HepG2 (cell line): ENCODE measurements around the gene DNAJC12. TPM values are rescaled to one million over a fixed set of nuclear protein-coding genes. Genes with fewer than 3 reads are reported as not detected.

Source experiments
- ATAC-seq: fragments of 200-7000 bp; cut with Tn5 transposase; 3 replicates; pipeline ENCODE4 v1.9.1; 2020; ENCODE audit warnings: mild to moderate bottlenecking, moderate library complexity
- BruUV-seq: library from RNA; stranded (reverse); fragments of 400-500 nt; replicated peaks from 2 replicates; lab custom pipeline; 2021; lab: Mats Ljungman, UMichigan
- CTCF ChIA-PET: fragments of 300-600 bp; formaldehyde crosslinking; extraction: SDS; loops from one replicate; lab custom pipeline; 2021; ENCODE audit warnings: low total read pairs, inconsistent platforms, low intra/inter-chr PET ratio; lab: Yijun Ruan, JAX
- POLR2A ChIA-PET: fragments of 350-600 bp; sonication (Branson Sonifier 250); formaldehyde crosslinking; loops from one replicate; lab custom pipeline; 2020; ENCODE audit warnings: antibody characterized with exemption, inconsistent platforms; lab: Yijun Ruan, JAX
- DNase-seq: peaks from one replicate; pipeline ENCODE4 v3.0.0-alpha.2; 2015; ENCODE audit warnings: low spot score
- FAIRE-seq: peaks from 3 replicates; lab custom pipeline; 2011; peaks lifted over from hg19 to GRCh38; lab: Jason Lieb, UNC
- H2AFZ ChIP-seq: one replicate; pipeline ENCODE4 v1.6.1; 2011; ENCODE audit warnings: low read length, inconsistent platforms
- H3K27ac ChIP-seq: fragments of 300-600 bp; 3 replicates; pipeline ENCODE4 v1.8.0; 2011; ENCODE audit warnings: mixed run types, mild to moderate bottlenecking, mixed read lengths, low read length, inconsistent platforms; ENCODE audit not compliant: insufficient read depth; ENCODE audit errors: extremely low read length
- H3K27me3 ChIP-seq, 2 experiments: fragments of 200-600 bp in 1 of 2; 2 replicates in 1 of 2; 3 replicates in 1 of 2; pipeline versions ENCODE4 v1.6.0 to v1.8.0; 2011; ENCODE audit warnings: low read length in 2 of 2, mild to moderate bottlenecking in 2 of 2, moderate library complexity in 2 of 2, inconsistent platforms in 1 of 2; ENCODE audit not compliant: insufficient read depth in 2 of 2, control insufficient read depth in 1 of 2
- H3K36me3 ChIP-seq, 2 experiments: fragments of 200-600 bp in 1 of 2; replicated peaks in 1 of 2; 2 replicates in 1 of 2; 3 replicates in 1 of 2; pipeline versions ENCODE4 v1.5.1 to v1.8.0; 2011; ENCODE audit warnings: low read length in 2 of 2, inconsistent platforms in 1 of 2; ENCODE audit not compliant: insufficient read depth in 2 of 2, control insufficient read depth in 1 of 2
- H3K4me1 ChIP-seq: 2 replicates; pipeline ENCODE4 v1.5.1; 2012; ENCODE audit warnings: low read length, inconsistent platforms; ENCODE audit not compliant: insufficient read depth
- H3K4me2 ChIP-seq: 2 replicates; pipeline ENCODE4 v1.6.0; 2011; ENCODE audit warnings: low read depth, low read length, inconsistent platforms
- H3K4me3 ChIP-seq, 3 experiments: fragments of 200-600 bp in 1 of 3; sonication (generic), shearing (Covaris generic) in 1 of 3; replicated peaks in 1 of 3; 2 replicates each; pipeline ENCODE4 v1.5.1; 2011 to 2016; ENCODE audit warnings: low read length in 3 of 3, inconsistent platforms in 2 of 3, low read depth in 2 of 3, mild to moderate bottlenecking in 2 of 3, control low read depth in 1 of 3, mixed read lengths in 1 of 3; ENCODE audit not compliant: insufficient read depth in 1 of 3
- H3K79me2 ChIP-seq: one replicate; pipeline ENCODE4 v1.6.1; 2011; ENCODE audit warnings: low read length, inconsistent platforms; ENCODE audit not compliant: insufficient read depth
- H3K9ac ChIP-seq: 2 replicates; pipeline ENCODE4 v1.6.0; 2011; ENCODE audit warnings: mild to moderate bottlenecking, low read depth, low read length, inconsistent platforms; ENCODE audit not compliant: insufficient read depth
- H3K9me3 ChIP-seq: 2 replicates; pipeline ENCODE4 v1.5.1; 2012; ENCODE audit warnings: mild to moderate bottlenecking, low read length
- H4K20me1 ChIP-seq: 2 replicates; pipeline ENCODE4 v1.6.0; 2011; ENCODE audit warnings: inconsistent platforms, mild to moderate bottlenecking, low read length, moderate library complexity; ENCODE audit not compliant: insufficient read depth
- CBFB ChIP-seq: sonication (generic); formaldehyde crosslinking; IDR thresholded peaks from 2 replicates; pipeline ENCODE4 v1.4.0; 2020; ENCODE audit warnings: missing genetic modification reagents
- HDAC1 ChIP-seq: sonication (generic); formaldehyde crosslinking; IDR thresholded peaks from 2 replicates; pipeline ENCODE4 v1.5.1; 2020; ENCODE audit warnings: mild to moderate bottlenecking, missing genetic modification reagents
- MBD4 ChIP-seq: IDR thresholded peaks from 2 replicates; pipeline ENCODE4 v1.6.1; 2012; ENCODE audit warnings: low read length, inconsistent platforms, borderline replicate concordance
- NR2F2 ChIP-seq: IDR thresholded peaks from 2 replicates; pipeline ENCODE4 v1.6.1; 2012; ENCODE audit warnings: low read depth, inconsistent platforms, borderline replicate concordance
- RXRA ChIP-seq: sonication (generic); formaldehyde crosslinking; IDR thresholded peaks from 2 replicates; pipeline ENCODE4 v1.5.1; 2020; ENCODE audit warnings: missing genetic modification reagents
- TBX2 ChIP-seq: sonication (generic); formaldehyde crosslinking; IDR thresholded peaks from 2 replicates; pipeline ENCODE4 v1.5.0; 2020; ENCODE audit warnings: missing genetic modification reagents, mild to moderate bottlenecking, borderline replicate concordance
- ZBTB25 ChIP-seq: IDR thresholded peaks from 2 replicates; pipeline ENCODE4 v1.6.1; 2018; ENCODE audit warnings: missing genetic modification reagents
- ZNF224 ChIP-seq: sonication (generic); formaldehyde crosslinking; IDR thresholded peaks from 2 replicates; pipeline ENCODE4 v1.5.0; 2020; ENCODE audit warnings: mild to moderate bottlenecking, missing genetic modification reagents
- ZNF256 ChIP-seq: sonication (generic); formaldehyde crosslinking; conservative IDR thresholded peaks from 2 replicates; pipeline ENCODE4 v1.4.0; 2020; ENCODE audit warnings: missing genetic modification reagents
- ZNF326 ChIP-seq: sonication (generic); formaldehyde crosslinking; IDR thresholded peaks from 2 replicates; pipeline ENCODE4 v1.4.0; 2020; ENCODE audit warnings: missing genetic modification reagents, borderline replicate concordance
- ZNF331 ChIP-seq: sonication (generic); formaldehyde crosslinking; IDR thresholded peaks from 2 replicates; pipeline ENCODE4 v1.4.0; 2020; ENCODE audit warnings: missing genetic modification reagents
- ZNF530 ChIP-seq: sonication (generic); formaldehyde crosslinking; IDR thresholded peaks from 2 replicates; pipeline ENCODE4 v1.5.0; 2020; ENCODE audit warnings: low read depth, mild to moderate bottlenecking, missing genetic modification reagents
- ZNF598 ChIP-seq: sonication (generic); formaldehyde crosslinking; IDR thresholded peaks from 2 replicates; pipeline ENCODE4 v1.5.1; 2020; ENCODE audit warnings: mild to moderate bottlenecking, missing genetic modification reagents, borderline replicate concordance
- ZNF777 ChIP-seq: sonication (generic); formaldehyde crosslinking; IDR thresholded peaks from 2 replicates; pipeline ENCODE4 v1.4.0; 2020; ENCODE audit warnings: missing genetic modification reagents
- ZNF780A ChIP-seq: sonication (generic); formaldehyde crosslinking; IDR thresholded peaks from 2 replicates; pipeline ENCODE4 v1.8.0; 2022; ENCODE audit warnings: mild to moderate bottlenecking, missing genetic modification reagents, moderate library complexity
- in situ Hi-C: cut with HindIII; loops from 2 replicates; pipeline ENCODE4 v1.10.0; 2017; ENCODE audit warnings: low pct_unique_long_range_greater_than_20kb; ENCODE audit not compliant: extremely low pct_ligation_motif_present
- intact Hi-C: fragments of 100-400 bp; cut with micrococcal nuclease; formaldehyde crosslinking; loops from one replicate; pipeline ENCODE4 v1.10.0; 2022; ENCODE audit not compliant: unreplicated experiment
- polyA plus RNA-seq, 8 experiments: library from polyadenylated mRNA; depleted of rRNA in 3 of 8; stranded (reverse) in 7 of 8; unstranded in 1 of 8; fragments of >200 nt; fragmentation: Illumina TruSeq in 4 of 8; extraction: Trizol in 4 of 8; gene quantifications; 2 replicates each; pipeline versions ENCODE4 v1.2.1 to v1.2.3, GENCODE V29; 2011 to 2016; ENCODE audit warnings: low read depth in 4 of 8, missing spikeins in 1 of 8, mixed read lengths in 1 of 8; ENCODE audit not compliant: insufficient read depth in 1 of 8
- total RNA-seq, 5 experiments: library from RNA; depleted of rRNA; stranded (reverse); fragments of >200 nt; fragmentation: Illumina TruSeq; extraction: Trizol; gene quantifications; 2 replicates each; pipeline ENCODE4 v1.2.3, GENCODE V29; 2016; ENCODE audit warnings: low read depth in 1 of 5

DNAJC12 gene
- total and polyA plus RNA-seq, 2 of the 13 experiments (the other 11 are each of a cell fraction or from before 2014, with no cell fraction given), result 11.6 to 43.9 TPM

- TF ChIP-seq ZBTB25 (CRISPR knock-in tag), result no peak
These were observed 5.3 kb upstream of the DNAJC12 start (continued) for GRCh38 chr10:67843284-67843683.

GRCh38 chr10:67841737-67842136 is 3.7 kb upstream of the DNAJC12 start:
- H3K36me3 ChIP-seq, result no peaks in the 10 kb centered on the region
- H3K27me3 ChIP-seq, result no peaks in the 10 kb centered on the region; a peak in 1 of 5 replicates
- H2AFZ ChIP-seq, result no peak overlapping the region
- 0 out of 3 replicates have a peak, but pooled peaks have one; percentile 21 for ATAC-seq
- ChIA-PET CTCF (no interaction called here), POLR2A (interaction anchor here (0.8 kb wide), 1 partner anchor 8 kb away, joined by 3 read pairs; no protein-coding TSS in a partner anchor)
- 0 out of 2 replicates have a peak, but pooled peaks cover 10% of the 10 kb centered on the region for H3K9me3 ChIP-seq
- TF ChIP-seq TBX2 (CRISPR knock-in tag), result no peak
- no peak for TF ChIP-seq ZNF224
- TF ChIP-seq ZNF598 (CRISPR knock-in tag), result no peak
- no peak for TF ChIP-seq ZNF777 (CRISPR knock-in tag)
- no peak for TF ChIP-seq HDAC1 (CRISPR knock-in tag)
- TF ChIP-seq MBD4, result no peak
- no peak for TF ChIP-seq ZNF326 (CRISPR knock-in tag)
- TF ChIP-seq ZNF256 (CRISPR knock-in tag), result no peak
- TF ChIP-seq ZNF780A, result no peak
- no peak for TF ChIP-seq ZNF530 (CRISPR knock-in tag)
- TF ChIP-seq NR2F2, result no peak
- no peak for TF ChIP-seq ZNF331 (CRISPR knock-in tag)
- TF ChIP-seq CBFB (CRISPR knock-in tag), result no peak
- TF ChIP-seq RXRA (CRISPR knock-in tag), result no peak
- no peak overlapping the region for H3K9ac ChIP-seq
- no peak overlapping the region for H3K4me2 ChIP-seq
- in situ Hi-C loops, result no loop called here
- H4K20me1 ChIP-seq, result no peaks in the 10 kb centered on the region
- FAIRE-seq, result no peak
- no TSS peak for BruUV-seq
- no peak overlapping the region for H3K4me3 ChIP-seq
- H3K79me2 ChIP-seq, result peaks cover 10% of the 10 kb centered on the region
- no peak overlapping the region for H3K27ac ChIP-seq
- DNase-seq, result no peak
- intact Hi-C loops, result no loop called here
- peaks cover 18% of the 10 kb centered on the region for H3K4me1 ChIP-seq
